Nephron progenitor cell (in vitro differentiated cells): ENCODE measurements around the gene SESN3.

Source experiments
- DNase-seq: peaks from one replicate; pipeline ENCODE4 v3.0.0; 2021
- H3K27ac Mint-ChIP-seq: 2 replicates; pipeline ENCODE4 v1.8.0; 2021; ENCODE audit warnings: mild to moderate bottlenecking, moderate library complexity, mixed read lengths
- H3K27me3 Mint-ChIP-seq: 2 replicates; pipeline ENCODE4 v1.8.0; 2021; ENCODE audit warnings: mild to moderate bottlenecking, low read depth, mixed read lengths; ENCODE audit not compliant: poor library complexity
- H3K36me3 Mint-ChIP-seq: 2 replicates; pipeline ENCODE4 v1.8.0; 2021; ENCODE audit warnings: low read depth, mixed read lengths
- H3K4me1 Mint-ChIP-seq: 2 replicates; pipeline ENCODE4 v1.8.0; 2021; ENCODE audit warnings: mixed read lengths
- H3K4me3 Mint-ChIP-seq: 2 replicates; pipeline ENCODE4 v1.8.0; 2021; ENCODE audit warnings: mild to moderate bottlenecking, moderate library complexity, mixed read lengths
- H3K9me3 Mint-ChIP-seq: 2 replicates; pipeline ENCODE4 v1.8.0; 2021; ENCODE audit warnings: mild to moderate bottlenecking, moderate library complexity, mixed read lengths
- TF ChIP-seq, protein P1 (sequence below): fragments of 200-600 bp; sonication (generic); IDR thresholded peaks from 2 replicates; pipeline ENCODE4 v1.5.0; 2021; ENCODE audit warnings: antibody characterized with exemption

Gene SESN3

DNA sequence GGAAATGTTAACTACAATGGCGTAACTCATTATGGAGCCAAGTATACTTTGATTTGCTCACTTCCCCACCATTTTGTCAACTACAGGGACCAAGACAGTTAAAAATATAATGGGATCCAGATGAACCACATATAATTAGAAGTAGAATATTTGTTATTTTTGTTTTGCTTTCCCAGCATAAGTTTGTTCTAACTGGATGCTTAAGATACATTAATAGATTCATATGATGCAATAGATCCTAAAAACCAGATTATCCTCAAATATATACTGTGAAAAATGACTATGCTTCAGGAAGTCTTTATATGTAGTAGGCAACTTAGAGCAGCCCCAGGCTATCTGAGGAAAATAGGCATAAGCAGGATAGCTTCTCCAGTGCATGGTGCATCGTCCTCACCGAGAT is 38.3 kb downstream of the SESN3 start:
- peaks cover 67% of the 10 kb centered on the region for H3K36me3 Mint-ChIP-seq
- DNase-seq = no peak
- H3K9me3 Mint-ChIP-seq = no peaks in the 10 kb centered on the region
- no peak overlapping the region for H3K4me3 Mint-ChIP-seq
- no peaks in the 10 kb centered on the region for H3K27me3 Mint-ChIP-seq
- H3K4me1 Mint-ChIP-seq = peaks cover 9% of the 10 kb centered on the region
- H3K27ac Mint-ChIP-seq = peak overlapping the region; percentile 72
- TF ChIP-seq, protein P1, sequence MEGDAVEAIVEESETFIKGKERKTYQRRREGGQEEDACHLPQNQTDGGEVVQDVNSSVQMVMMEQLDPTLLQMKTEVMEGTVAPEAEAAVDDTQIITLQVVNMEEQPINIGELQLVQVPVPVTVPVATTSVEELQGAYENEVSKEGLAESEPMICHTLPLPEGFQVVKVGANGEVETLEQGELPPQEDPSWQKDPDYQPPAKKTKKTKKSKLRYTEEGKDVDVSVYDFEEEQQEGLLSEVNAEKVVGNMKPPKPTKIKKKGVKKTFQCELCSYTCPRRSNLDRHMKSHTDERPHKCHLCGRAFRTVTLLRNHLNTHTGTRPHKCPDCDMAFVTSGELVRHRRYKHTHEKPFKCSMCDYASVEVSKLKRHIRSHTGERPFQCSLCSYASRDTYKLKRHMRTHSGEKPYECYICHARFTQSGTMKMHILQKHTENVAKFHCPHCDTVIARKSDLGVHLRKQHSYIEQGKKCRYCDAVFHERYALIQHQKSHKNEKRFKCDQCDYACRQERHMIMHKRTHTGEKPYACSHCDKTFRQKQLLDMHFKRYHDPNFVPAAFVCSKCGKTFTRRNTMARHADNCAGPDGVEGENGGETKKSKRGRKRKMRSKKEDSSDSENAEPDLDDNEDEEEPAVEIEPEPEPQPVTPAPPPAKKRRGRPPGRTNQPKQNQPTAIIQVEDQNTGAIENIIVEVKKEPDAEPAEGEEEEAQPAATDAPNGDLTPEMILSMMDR = no peak

DNA sequence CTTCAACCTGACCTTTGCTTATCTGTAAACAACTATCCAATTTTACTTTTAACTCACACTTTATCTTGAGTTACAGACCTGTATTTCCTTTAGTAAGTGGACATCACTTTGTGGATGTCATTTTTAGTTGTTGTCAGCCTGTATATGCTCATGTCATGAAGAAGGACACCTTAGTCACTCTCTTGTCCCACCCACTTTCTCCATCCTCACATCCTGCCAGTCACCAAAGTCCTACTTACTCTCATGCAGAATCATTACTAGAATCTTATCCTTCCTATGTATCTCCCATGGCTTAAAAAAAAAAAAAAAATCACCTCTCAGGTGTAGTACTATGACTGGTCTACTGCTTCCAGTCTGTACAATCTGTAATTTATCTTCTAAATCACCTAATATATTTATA is 43.3 kb downstream of the SESN3 start:
- TF ChIP-seq, protein P1 = no peak
- peaks cover 70% of the 10 kb centered on the region for H3K36me3 Mint-ChIP-seq
- H3K4me3 Mint-ChIP-seq = no peak overlapping the region
- H3K27me3 Mint-ChIP-seq = no peaks in the 10 kb centered on the region
- H3K4me1 Mint-ChIP-seq = no peaks in the 10 kb centered on the region
- no peaks in the 10 kb centered on the region for H3K9me3 Mint-ChIP-seq
- H3K27ac Mint-ChIP-seq = peak overlapping the region; percentile 10
- no peak for DNase-seq

DNA sequence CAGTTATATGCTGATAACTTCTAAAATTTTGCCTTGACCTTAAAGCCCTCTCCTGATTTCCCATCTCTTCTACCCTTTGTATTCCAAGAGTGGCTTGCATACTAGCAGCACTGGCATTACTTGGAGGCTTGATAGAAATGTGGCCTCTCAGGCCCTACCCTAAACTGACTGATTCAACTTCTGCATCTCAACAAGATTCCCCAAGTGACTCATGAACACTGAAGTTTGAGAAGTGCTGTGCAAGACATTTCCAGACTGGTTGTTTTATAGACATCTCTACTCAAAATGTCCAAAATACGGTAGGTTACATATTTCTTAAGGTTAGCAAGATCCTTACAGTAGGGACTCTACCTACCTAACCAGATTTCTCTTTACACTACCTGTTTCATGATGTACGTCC is 48.6 kb downstream of the SESN3 start:
- Mint-ChIP-seq H3K9me3 (no peaks in the 10 kb centered on the region), H3K36me3 (peaks cover 69% of the 10 kb centered on the region), H3K27me3 (no peaks in the 10 kb centered on the region), H3K4me1 (no peaks in the 10 kb centered on the region), H3K4me3 (no peak overlapping the region), H3K27ac (no peak overlapping the region)
- DNase-seq = no peak
- TF ChIP-seq, protein P1 = no peak

DNA sequence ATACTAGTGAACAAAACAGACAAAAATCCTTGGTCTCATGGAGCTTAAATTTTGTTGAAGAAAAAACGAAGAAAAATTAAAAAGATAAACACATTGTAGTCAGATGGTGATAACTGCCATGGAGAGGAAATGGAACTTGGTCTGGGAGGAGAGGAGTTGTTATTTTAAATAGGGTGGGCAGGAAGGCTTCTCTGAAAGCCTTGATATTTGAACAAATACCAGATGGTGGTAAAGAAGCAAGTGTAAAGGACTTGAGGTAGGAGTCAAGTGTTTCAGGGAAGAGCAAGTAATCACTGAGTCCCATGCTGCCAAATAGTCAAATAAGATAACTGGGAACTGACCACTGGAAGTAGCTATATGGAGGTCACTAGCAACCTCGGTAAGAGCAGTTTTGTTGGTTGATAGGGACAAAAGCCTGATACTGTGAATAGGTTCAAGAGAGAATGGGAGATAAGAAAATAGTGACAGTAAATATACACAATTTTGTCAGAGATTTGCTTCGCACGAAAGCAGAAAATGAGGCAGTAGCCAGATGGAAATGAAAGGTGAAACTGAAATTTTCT is 55.1 kb downstream of the SESN3 start:
- Mint-ChIP-seq H3K4me3 (no peak overlapping the region), H3K27ac (peak overlapping the region; percentile 23)

DNA sequence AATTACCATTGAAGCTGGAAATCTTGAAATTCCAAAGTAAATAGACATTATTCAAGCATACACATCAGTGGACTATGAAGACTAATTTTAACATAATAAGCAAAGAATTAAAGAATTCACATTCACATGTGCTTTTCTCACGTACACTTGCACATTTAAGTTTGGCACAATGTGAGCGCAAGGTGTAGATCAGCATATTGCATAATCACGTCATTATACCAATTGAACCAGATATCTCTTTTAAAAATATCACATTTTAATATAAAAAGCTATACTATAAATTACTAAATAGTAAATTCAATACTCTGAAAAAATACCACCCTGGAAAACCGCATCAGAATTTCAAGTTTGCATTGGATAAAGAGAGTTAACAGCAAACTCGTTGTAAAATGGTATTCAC is 60.7 kb downstream of the SESN3 start:
- no peak overlapping the region for H3K27ac Mint-ChIP-seq
- no peak for DNase-seq
- H3K36me3 Mint-ChIP-seq = peaks cover 35% of the 10 kb centered on the region

More for the DNA sequence above, 55.1 kb downstream of the SESN3 start:
- Mint-ChIP-seq H3K4me1 (no peaks in the 10 kb centered on the region), H3K27me3 (no peaks in the 10 kb centered on the region), H3K36me3 (peaks cover 71% of the 10 kb centered on the region), H3K9me3 (no peaks in the 10 kb centered on the region)
- no peak for DNase-seq
- TF ChIP-seq, protein P1 = no peak

DNA sequence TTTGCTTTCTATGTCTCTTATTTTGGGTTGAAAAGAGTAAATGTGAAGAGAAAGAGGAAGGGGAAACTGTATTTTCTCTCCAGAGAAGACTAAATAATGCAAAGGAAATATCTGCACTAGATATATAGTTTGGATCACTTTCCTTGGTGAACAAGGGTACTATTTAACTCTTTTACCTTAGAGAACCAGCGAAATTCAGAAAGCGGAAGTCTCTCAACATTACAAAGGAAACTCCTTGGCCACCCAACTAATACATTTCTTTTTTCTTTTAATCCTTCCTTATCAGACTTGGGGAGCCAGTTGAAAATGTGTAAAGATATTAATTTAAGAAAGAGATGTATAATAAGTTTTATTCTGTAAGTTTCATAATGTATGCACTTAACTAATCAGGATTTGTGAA is 64.2 kb downstream of the SESN3 start:
- TF ChIP-seq, protein P1 = no peak
- DNase-seq = no peak

More for the DNA sequence above, 60.7 kb downstream of the SESN3 start:
- TF ChIP-seq, protein P1 = no peak
- no peaks in the 10 kb centered on the region for H3K27me3 Mint-ChIP-seq
- H3K9me3 Mint-ChIP-seq = no peaks in the 10 kb centered on the region
- no peaks in the 10 kb centered on the region for H3K4me1 Mint-ChIP-seq
- H3K4me3 Mint-ChIP-seq = no peak overlapping the region

More for the DNA sequence above, 64.2 kb downstream of the SESN3 start:
- peak overlapping the region; percentile 30 for H3K27ac Mint-ChIP-seq
- H3K9me3 Mint-ChIP-seq = no peaks in the 10 kb centered on the region
- H3K36me3 Mint-ChIP-seq = peaks cover 26% of the 10 kb centered on the region
- H3K4me1 Mint-ChIP-seq = no peaks in the 10 kb centered on the region
- H3K27me3 Mint-ChIP-seq = no peaks in the 10 kb centered on the region
- H3K4me3 Mint-ChIP-seq = no peak overlapping the region
